Activated CD4-positive, alpha-beta T cell treated with anti-CD3 and anti-CD28 coated beads, Interleukin-2, amount 10 ng/mL, durations not matched to agents 24 days and 14 days (primary cell): ENCODE results near the gene CCNA1. TPM values are rescaled to one million over a fixed set of nuclear protein-coding genes. Genes with fewer than 3 reads are reported as not detected.

ENCODE experiments used
- DNase-seq: peaks from one replicate; pipeline ENCODE4 v3.0.0; 2022
- H3K27ac Mint-ChIP-seq: one replicate; pipeline ENCODE4 v1.8.0; 2022; ENCODE audit warnings: mild to moderate bottlenecking, mixed read lengths
- H3K27me3 Mint-ChIP-seq: one replicate; pipeline ENCODE4 v1.8.0; 2022; ENCODE audit warnings: mixed read lengths
- H3K36me3 Mint-ChIP-seq: one replicate; pipeline ENCODE4 v1.8.0; 2022; ENCODE audit warnings: low read depth, mild to moderate bottlenecking, mixed read lengths
- H3K4me1 Mint-ChIP-seq: one replicate; pipeline ENCODE4 v1.8.0; 2021; ENCODE audit warnings: mixed read lengths
- H3K4me3 Mint-ChIP-seq: one replicate; pipeline ENCODE4 v1.8.0; 2022; ENCODE audit warnings: mild to moderate bottlenecking, moderate library complexity, mixed read lengths
- H3K9me3 Mint-ChIP-seq: one replicate; pipeline ENCODE4 v1.8.0; 2021; ENCODE audit warnings: mixed read lengths
- intact Hi-C: fragments of 100-400 bp; cut with micrococcal nuclease; formaldehyde crosslinking; loops from one replicate; pipeline ENCODE4 v1.15.1; 2023
- total RNA-seq: library from RNA; stranded (reverse); gene quantifications from 2 replicates; pipeline ENCODE4 v1.2.3, GENCODE V29; 2022

CCNA1 gene
- total RNA-seq, 1 donor from 2014 or later: 2.2 TPM

GRCh38 chr13:36476661-36477060 is 44.4 kb downstream of the CCNA1 start:
- intact Hi-C loops: no loop called here
- Mint-ChIP-seq H3K27ac (no peak overlapping the region), H3K9me3 (peaks cover 5% of the 10 kb centered on the region), H3K4me1 (no peaks in the 10 kb centered on the region), H3K4me3 (no peak overlapping the region), H3K27me3 (peaks cover 1% of the 10 kb centered on the region), H3K36me3 (no peaks in the 10 kb centered on the region)
- DNase-seq: no peak

- peaks cover 1% of the 10 kb centered on the region for H3K27me3 Mint-ChIP-seq
- no peaks in the 10 kb centered on the region for H3K36me3 Mint-ChIP-seq
- no peaks in the 10 kb centered on the region for H3K4me1 Mint-ChIP-seq
- intact Hi-C loops: no loop called here
- no peak overlapping the region for H3K27ac Mint-ChIP-seq
- no peaks in the 10 kb centered on the region for H3K9me3 Mint-ChIP-seq
- H3K4me3 Mint-ChIP-seq: no peak overlapping the region
- no peak for DNase-seq
These were observed 48.6 kb downstream of the CCNA1 start for GRCh38 chr13:36480726-36481427.

- DNase-seq: no peak
- no peak overlapping the region for H3K4me3 Mint-ChIP-seq
- H3K4me1 Mint-ChIP-seq: no peaks in the 10 kb centered on the region
- H3K27ac Mint-ChIP-seq: no peak overlapping the region
- H3K9me3 Mint-ChIP-seq: no peaks in the 10 kb centered on the region
- H3K36me3 Mint-ChIP-seq: no peaks in the 10 kb centered on the region
- H3K27me3 Mint-ChIP-seq: peaks cover 2% of the 10 kb centered on the region
- intact Hi-C loops: no loop called here
These were observed 57.8 kb downstream of the CCNA1 start for GRCh38 chr13:36490055-36490454.

Other genes with a start within 250 kb of the CCNA1 start
- gene SOHLH2, start 217.9 kb upstream of the CCNA1 start, total RNA-seq: not detected in 2 replicates
- gene CCDC169, start 134.7 kb upstream of the CCNA1 start, total RNA-seq: 0.35 and 0.50 TPM in 2 replicates
- 25.3 and 31.8 TPM in 2 replicates for gene SPART, start 86.1 kb upstream of the CCNA1 start, total RNA-seq
- gene SERTM1, start 241.5 kb downstream of the CCNA1 start, total RNA-seq: 0.07 TPM in 1 of 2 replicates, not detected in the other